ENCODE data around the gene CEBPA.

GRCh38 chr19:33284146-33284643, 18.1 kb downstream of the CEBPA start:
- TF ChIP-seq CTCF (IDR thresholded peaks at IDR 0.05; ENCODE audit: insufficient read depth, low read length) (no peak), GABPA (IDR thresholded peaks at IDR 0.05; ENCODE audit: low read depth) (no peak), POLR2AphosphoS5 (IDR thresholded peaks at IDR 0.05; ENCODE audit: low read depth) (no peak)

All from HL-60 (cell line).